ENCODE data around the gene SCN7A.

- TF ChIP-seq, protein P1, sequence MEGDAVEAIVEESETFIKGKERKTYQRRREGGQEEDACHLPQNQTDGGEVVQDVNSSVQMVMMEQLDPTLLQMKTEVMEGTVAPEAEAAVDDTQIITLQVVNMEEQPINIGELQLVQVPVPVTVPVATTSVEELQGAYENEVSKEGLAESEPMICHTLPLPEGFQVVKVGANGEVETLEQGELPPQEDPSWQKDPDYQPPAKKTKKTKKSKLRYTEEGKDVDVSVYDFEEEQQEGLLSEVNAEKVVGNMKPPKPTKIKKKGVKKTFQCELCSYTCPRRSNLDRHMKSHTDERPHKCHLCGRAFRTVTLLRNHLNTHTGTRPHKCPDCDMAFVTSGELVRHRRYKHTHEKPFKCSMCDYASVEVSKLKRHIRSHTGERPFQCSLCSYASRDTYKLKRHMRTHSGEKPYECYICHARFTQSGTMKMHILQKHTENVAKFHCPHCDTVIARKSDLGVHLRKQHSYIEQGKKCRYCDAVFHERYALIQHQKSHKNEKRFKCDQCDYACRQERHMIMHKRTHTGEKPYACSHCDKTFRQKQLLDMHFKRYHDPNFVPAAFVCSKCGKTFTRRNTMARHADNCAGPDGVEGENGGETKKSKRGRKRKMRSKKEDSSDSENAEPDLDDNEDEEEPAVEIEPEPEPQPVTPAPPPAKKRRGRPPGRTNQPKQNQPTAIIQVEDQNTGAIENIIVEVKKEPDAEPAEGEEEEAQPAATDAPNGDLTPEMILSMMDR (conservative IDR thresholded peaks at IDR 0.05; ENCODE audit: low read depth, low read length) = no peak
- no peak for TF ChIP-seq RCOR1 (IDR thresholded peaks at IDR 0.05; ENCODE audit: insufficient replicate concordance, low read length)
- TF ChIP-seq FOS (IDR thresholded peaks at IDR 0.05; ENCODE audit: low read depth, low read length) = no peak
- TF ChIP-seq SMC3 (IDR thresholded peaks at IDR 0.05; ENCODE audit: low read depth, low read length) = no peak
- no peak for TF ChIP-seq POLR2A (IDR thresholded peaks at IDR 0.05; ENCODE audit: low read depth, low read length)
- TF ChIP-seq RAD21 (IDR thresholded peaks at IDR 0.05; ENCODE audit: low read length) = no peak
- TF ChIP-seq, protein P2, sequence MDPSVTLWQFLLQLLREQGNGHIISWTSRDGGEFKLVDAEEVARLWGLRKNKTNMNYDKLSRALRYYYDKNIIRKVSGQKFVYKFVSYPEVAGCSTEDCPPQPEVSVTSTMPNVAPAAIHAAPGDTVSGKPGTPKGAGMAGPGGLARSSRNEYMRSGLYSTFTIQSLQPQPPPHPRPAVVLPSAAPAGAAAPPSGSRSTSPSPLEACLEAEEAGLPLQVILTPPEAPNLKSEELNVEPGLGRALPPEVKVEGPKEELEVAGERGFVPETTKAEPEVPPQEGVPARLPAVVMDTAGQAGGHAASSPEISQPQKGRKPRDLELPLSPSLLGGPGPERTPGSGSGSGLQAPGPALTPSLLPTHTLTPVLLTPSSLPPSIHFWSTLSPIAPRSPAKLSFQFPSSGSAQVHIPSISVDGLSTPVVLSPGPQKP (IDR thresholded peaks at IDR 0.05; ENCODE audit: borderline replicate concordance, low read depth, low read length) = no peak
These were observed 5.2 kb upstream of the SCN7A start for GRCh38 chr2:166499281-166499680.
